PC-3 (cell line): ENCODE data around the gene C6orf163.

Experiments
- EZH2phosphoT487 ChIP-seq: fragments of 300-600 bp; sonication (generic); IDR thresholded peaks from 2 replicates; pipeline ENCODE4 v1.6.1; 2018; ENCODE audit warnings: mild to moderate bottlenecking, antibody characterized with exemption, low read length, borderline replicate concordance
- TF ChIP-seq, protein P1 (sequence below): fragments of 300-600 bp; sonication (generic); conservative IDR thresholded peaks from 2 replicates; pipeline ENCODE4 v1.5.1; 2017; ENCODE audit warnings: antibody characterized with exemption, low read depth, mild to moderate bottlenecking, low read length

DNA sequence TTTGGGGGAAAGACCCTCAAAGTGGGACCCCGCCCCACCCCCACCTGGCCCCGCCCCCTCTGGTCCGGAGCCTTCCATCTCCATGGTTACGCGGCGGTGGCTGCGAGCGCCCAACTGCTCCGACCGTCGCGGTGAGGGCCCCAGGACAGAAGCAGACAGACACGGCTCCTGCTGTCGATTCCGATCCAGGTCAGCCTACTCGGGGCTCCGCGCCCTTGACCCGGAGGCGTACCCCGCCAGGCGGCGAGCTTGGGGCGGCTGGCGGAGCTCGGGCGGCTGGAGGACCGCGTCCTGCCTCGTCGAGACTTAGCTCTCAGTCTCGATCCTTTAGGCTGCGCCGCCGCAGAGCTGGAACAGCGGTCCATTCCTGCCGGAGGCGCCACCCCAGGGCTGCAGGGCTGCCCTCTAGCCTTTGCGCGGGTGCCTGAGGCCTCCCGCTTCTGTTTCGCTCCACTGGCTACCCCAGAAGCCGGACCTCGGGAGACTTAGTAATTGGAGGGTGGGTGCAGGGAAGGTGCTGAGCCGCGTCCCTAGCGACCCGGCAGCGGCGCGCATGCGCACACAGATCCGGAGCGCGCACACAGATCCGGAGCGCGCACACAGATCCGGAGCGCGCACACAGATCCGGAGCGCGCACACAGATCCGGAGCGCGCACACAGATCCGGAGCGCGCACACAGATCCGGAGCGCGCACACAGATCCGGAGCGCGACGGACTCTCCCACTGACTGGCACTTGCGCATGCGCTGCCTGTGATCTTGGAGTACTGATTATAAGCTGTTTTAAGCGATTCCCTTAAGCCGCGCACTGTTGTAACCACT lies 63.5 kb downstream of the C6orf163 start, which contains the start of gene CFAP206:
- TF ChIP-seq, protein P1, sequence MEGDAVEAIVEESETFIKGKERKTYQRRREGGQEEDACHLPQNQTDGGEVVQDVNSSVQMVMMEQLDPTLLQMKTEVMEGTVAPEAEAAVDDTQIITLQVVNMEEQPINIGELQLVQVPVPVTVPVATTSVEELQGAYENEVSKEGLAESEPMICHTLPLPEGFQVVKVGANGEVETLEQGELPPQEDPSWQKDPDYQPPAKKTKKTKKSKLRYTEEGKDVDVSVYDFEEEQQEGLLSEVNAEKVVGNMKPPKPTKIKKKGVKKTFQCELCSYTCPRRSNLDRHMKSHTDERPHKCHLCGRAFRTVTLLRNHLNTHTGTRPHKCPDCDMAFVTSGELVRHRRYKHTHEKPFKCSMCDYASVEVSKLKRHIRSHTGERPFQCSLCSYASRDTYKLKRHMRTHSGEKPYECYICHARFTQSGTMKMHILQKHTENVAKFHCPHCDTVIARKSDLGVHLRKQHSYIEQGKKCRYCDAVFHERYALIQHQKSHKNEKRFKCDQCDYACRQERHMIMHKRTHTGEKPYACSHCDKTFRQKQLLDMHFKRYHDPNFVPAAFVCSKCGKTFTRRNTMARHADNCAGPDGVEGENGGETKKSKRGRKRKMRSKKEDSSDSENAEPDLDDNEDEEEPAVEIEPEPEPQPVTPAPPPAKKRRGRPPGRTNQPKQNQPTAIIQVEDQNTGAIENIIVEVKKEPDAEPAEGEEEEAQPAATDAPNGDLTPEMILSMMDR = no peak
- TF ChIP-seq EZH2phosphoT487 = no peak
